ENCODE measurements around the gene ROR2. TPM values are rescaled to one million over a fixed set of nuclear protein-coding genes. Genes with fewer than 3 reads are reported as not detected.

ROR2 gene
- total RNA-seq, 1 experiment from 2014 or later, result 0.68 TPM

- no TSS peak for BruUV-seq (replicated peaks)
- H3K9me3 Mint-ChIP-seq (ENCODE audit: unreplicated experiment), result no peaks in the 10 kb centered on the region
- Histone ChIP-seq H3K27me3 (replicated peaks; ENCODE audit: control insufficient read depth, insufficient read depth, low read length) (no peaks in the 10 kb centered on the region), H3K36me3 (ENCODE audit: control insufficient read depth, insufficient read depth, low read length) (no peaks in the 10 kb centered on the region), H3K9me3 (no peaks in the 10 kb centered on the region), H3K4me1 (no peaks in the 10 kb centered on the region), H3K4me3 (ENCODE audit: low read depth, low read length) (no peak overlapping the region)
- H3K4me1 Mint-ChIP-seq (ENCODE audit: low read depth, unreplicated experiment), result no peaks in the 10 kb centered on the region
- intact Hi-C loops (cut with micrococcal nuclease; ENCODE audit: unreplicated experiment), result no loop called here
- ChIA-PET CTCF (no interaction called here), POLR2A (no interaction called here)
- no peaks in the 10 kb centered on the region for H3K36me3 Mint-ChIP-seq (ENCODE audit: insufficient read depth, unreplicated experiment)
- no peak overlapping the region for H3K4me3 Mint-ChIP-seq (ENCODE audit: unreplicated experiment)
- no peak for DNase-seq
- H3K27me3 Mint-ChIP-seq (ENCODE audit: insufficient read depth, unreplicated experiment), result peaks cover 7% of the 10 kb centered on the region
- TF ChIP-seq, protein P1, sequence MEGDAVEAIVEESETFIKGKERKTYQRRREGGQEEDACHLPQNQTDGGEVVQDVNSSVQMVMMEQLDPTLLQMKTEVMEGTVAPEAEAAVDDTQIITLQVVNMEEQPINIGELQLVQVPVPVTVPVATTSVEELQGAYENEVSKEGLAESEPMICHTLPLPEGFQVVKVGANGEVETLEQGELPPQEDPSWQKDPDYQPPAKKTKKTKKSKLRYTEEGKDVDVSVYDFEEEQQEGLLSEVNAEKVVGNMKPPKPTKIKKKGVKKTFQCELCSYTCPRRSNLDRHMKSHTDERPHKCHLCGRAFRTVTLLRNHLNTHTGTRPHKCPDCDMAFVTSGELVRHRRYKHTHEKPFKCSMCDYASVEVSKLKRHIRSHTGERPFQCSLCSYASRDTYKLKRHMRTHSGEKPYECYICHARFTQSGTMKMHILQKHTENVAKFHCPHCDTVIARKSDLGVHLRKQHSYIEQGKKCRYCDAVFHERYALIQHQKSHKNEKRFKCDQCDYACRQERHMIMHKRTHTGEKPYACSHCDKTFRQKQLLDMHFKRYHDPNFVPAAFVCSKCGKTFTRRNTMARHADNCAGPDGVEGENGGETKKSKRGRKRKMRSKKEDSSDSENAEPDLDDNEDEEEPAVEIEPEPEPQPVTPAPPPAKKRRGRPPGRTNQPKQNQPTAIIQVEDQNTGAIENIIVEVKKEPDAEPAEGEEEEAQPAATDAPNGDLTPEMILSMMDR (IDR thresholded peaks at IDR 0.05; ENCODE audit: insufficient read depth in 1 of 2, low read depth in 1 of 2, low read length in 1 of 2, severe bottlenecking in 1 of 2, unreplicated experiment in 1 of 2), result no peak
- no peak overlapping the region for H3K27ac Mint-ChIP-seq (ENCODE audit: unreplicated experiment)
These were observed 162.1 kb downstream of the ROR2 start for GRCh38 chr9:91787931-91788330.

DNA sequence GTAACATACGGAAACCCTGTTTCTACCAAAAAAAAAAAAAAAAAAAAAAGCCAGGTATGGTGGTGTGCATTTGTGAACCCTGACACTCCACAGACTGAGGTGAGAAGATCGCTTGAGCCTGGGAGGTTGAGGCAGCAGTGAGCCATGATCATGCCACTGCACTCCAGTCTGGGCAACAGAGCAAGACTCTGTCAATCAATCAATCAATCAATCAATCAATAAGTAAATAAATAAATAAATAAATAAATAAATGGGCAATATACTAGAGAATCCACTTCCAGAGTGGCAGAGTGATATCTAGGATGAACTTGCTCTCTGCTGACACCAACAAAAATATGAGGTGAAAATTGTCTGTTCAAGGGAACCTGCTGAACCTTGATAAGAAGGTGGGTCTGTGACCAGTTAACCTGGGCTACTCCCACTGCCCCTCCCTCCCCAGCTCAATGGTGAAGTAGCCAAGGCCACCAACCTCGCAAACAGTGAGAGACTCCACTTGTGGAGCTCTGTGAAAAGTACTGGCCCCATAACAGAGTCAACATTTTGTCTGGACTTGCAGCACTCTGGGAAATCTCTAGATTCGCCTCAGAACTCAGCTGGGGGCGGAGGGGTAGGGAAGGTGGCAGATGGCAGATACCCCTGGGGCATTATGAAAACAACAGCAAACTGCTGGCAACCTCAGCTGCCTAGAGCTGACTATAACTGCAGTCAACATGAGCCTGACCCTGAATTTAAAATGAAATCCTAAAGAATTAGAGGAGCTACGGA, 163.7 kb downstream of the ROR2 start:
- Mint-ChIP-seq H3K4me1 (ENCODE audit: low read depth, unreplicated experiment) (no peaks in the 10 kb centered on the region), H3K36me3 (ENCODE audit: insufficient read depth, unreplicated experiment) (no peaks in the 10 kb centered on the region), H3K27me3 (ENCODE audit: insufficient read depth, unreplicated experiment) (peaks cover 4% of the 10 kb centered on the region), H3K9me3 (ENCODE audit: unreplicated experiment) (no peaks in the 10 kb centered on the region), H3K27ac (ENCODE audit: unreplicated experiment) (no peak overlapping the region), H3K4me3 (ENCODE audit: unreplicated experiment) (no peak overlapping the region)
- CTCF ChIA-PET, result no interaction called here
- H3K9me3 ChIP-seq, result no peaks in the 10 kb centered on the region
- TF ChIP-seq, protein P1 (IDR thresholded peaks at IDR 0.05; ENCODE audit: insufficient read depth in 1 of 2, low read depth in 1 of 2, low read length in 1 of 2, severe bottlenecking in 1 of 2, unreplicated experiment in 1 of 2), result no peak
- H3K27me3 ChIP-seq (replicated peaks; ENCODE audit: control insufficient read depth, insufficient read depth, low read length), result no peaks in the 10 kb centered on the region
- no TSS peak for BruUV-seq (replicated peaks)
- POLR2A ChIA-PET, result no interaction called here
- H3K36me3 ChIP-seq (ENCODE audit: control insufficient read depth, insufficient read depth, low read length), result no peaks in the 10 kb centered on the region
- intact Hi-C loops (cut with micrococcal nuclease; ENCODE audit: unreplicated experiment), result no loop called here
- H3K4me3 ChIP-seq (ENCODE audit: low read depth, low read length), result no peak overlapping the region
- no peak for DNase-seq
- no peaks in the 10 kb centered on the region for H3K4me1 ChIP-seq

GRCh38 chr9:91785447-91785842, 164.6 kb downstream of the ROR2 start:
- Mint-ChIP-seq H3K27me3 (ENCODE audit: insufficient read depth, unreplicated experiment) (peaks cover 4% of the 10 kb centered on the region), H3K4me1 (ENCODE audit: low read depth, unreplicated experiment) (no peaks in the 10 kb centered on the region), H3K36me3 (ENCODE audit: insufficient read depth, unreplicated experiment) (no peaks in the 10 kb centered on the region), H3K9me3 (ENCODE audit: unreplicated experiment) (no peaks in the 10 kb centered on the region), H3K4me3 (ENCODE audit: unreplicated experiment) (no peak overlapping the region), H3K27ac (ENCODE audit: unreplicated experiment) (no peak overlapping the region)
- no TSS peak for BruUV-seq (replicated peaks)
- H3K4me3 ChIP-seq (ENCODE audit: low read depth, low read length), result no peak overlapping the region
- H3K4me1 ChIP-seq, result no peaks in the 10 kb centered on the region
- DNase-seq, result no peak
- TF ChIP-seq, protein P1 (IDR thresholded peaks at IDR 0.05; ENCODE audit: insufficient read depth in 1 of 2, low read depth in 1 of 2, low read length in 1 of 2, severe bottlenecking in 1 of 2, unreplicated experiment in 1 of 2), result no peak
- H3K27me3 ChIP-seq (replicated peaks; ENCODE audit: control insufficient read depth, insufficient read depth, low read length), result no peaks in the 10 kb centered on the region
- no peaks in the 10 kb centered on the region for H3K36me3 ChIP-seq (ENCODE audit: control insufficient read depth, insufficient read depth, low read length)
- POLR2A ChIA-PET, result no interaction called here
- CTCF ChIA-PET, result no interaction called here
- no peaks in the 10 kb centered on the region for H3K9me3 ChIP-seq
- intact Hi-C loops (cut with micrococcal nuclease; ENCODE audit: unreplicated experiment), result no loop called here
